GM19043 (cell line): ENCODE measurements around the gene ERVW-1.
"Not testable (repeated sequence)": the region's sequence is repeated elsewhere in the genome, so short reads cannot be mapped to it uniquely, and the experiment has no call there.

Experiments
- ATAC-seq: cut with Tn5 transposase; IDR thresholded peaks from one replicate; pipeline ENCODE4 v1.9.1; 2021; ENCODE audit warnings: low read depth; ENCODE audit not compliant: unreplicated experiment

The ERVW-1 gene

GRCh38 chr7:92477681-92478080 lies at the start of gene ERVW-1:
TSS of gene ERVW-1 (minus strand) at chr7:92477946. CDS start at chr7:92470381, 7,565 bp downstream.
- ATAC-seq = not testable (repeated sequence)

GRCh38 chr7:92523110-92523509 lies 45.4 kb upstream of the ERVW-1 start:
- ATAC-seq = no peak

- ATAC-seq = no peak
Observed at GRCh38 chr7:92520024-92520423, 42.3 kb upstream of the ERVW-1 start.

GRCh38 chr7:92517631-92518030 lies 39.9 kb upstream of the ERVW-1 start:
- ATAC-seq = no peak

- ATAC-seq = no peak
Observed at GRCh38 chr7:92513167-92513902, 35.6 kb upstream of the ERVW-1 start.

- ATAC-seq = no peak
Observed at GRCh38 chr7:92508946-92509345, 31.2 kb upstream of the ERVW-1 start.

GRCh38 chr7:92506363-92506762 lies 28.6 kb upstream of the ERVW-1 start:
- ATAC-seq = no peak

- ATAC-seq = no peak
Observed at GRCh38 chr7:92504563-92504962, 26.8 kb upstream of the ERVW-1 start.

- no peak for ATAC-seq
Observed at GRCh38 chr7:92503767-92504166, 26.0 kb upstream of the ERVW-1 start.

- ATAC-seq = no peak
Observed at GRCh38 chr7:92498557-92498956, 20.8 kb upstream of the ERVW-1 start.

GRCh38 chr7:92496876-92497275 lies 19.1 kb upstream of the ERVW-1 start:
- ATAC-seq = no peak

- no peak for ATAC-seq
Observed at GRCh38 chr7:92489634-92490033, 11.9 kb upstream of the ERVW-1 start.

GRCh38 chr7:92487804-92488203 lies 10.1 kb upstream of the ERVW-1 start:
- ATAC-seq = no peak

GRCh38 chr7:92485974-92486373 lies 8.2 kb upstream of the ERVW-1 start:
- no peak for ATAC-seq

- no peak for ATAC-seq
Observed at GRCh38 chr7:92485267-92485892, 7.6 kb upstream of the ERVW-1 start.

- ATAC-seq = not testable (repeated sequence)
Observed at GRCh38 chr7:92484226-92484625, 6.5 kb upstream of the ERVW-1 start.

GRCh38 chr7:92483624-92484023 lies 5.9 kb upstream of the ERVW-1 start:
- ATAC-seq = not testable (repeated sequence)

- ATAC-seq = not testable (repeated sequence)
Observed at GRCh38 chr7:92479146-92479545, 1.4 kb upstream of the ERVW-1 start.

- no peak for ATAC-seq
Observed at GRCh38 chr7:92478711-92479110, 965 bp upstream of the ERVW-1 start.

- no peak for ATAC-seq
Observed at GRCh38 chr7:92478095-92478494, 349 bp upstream of the ERVW-1 start.

GRCh38 chr7:92475851-92476590 lies 1.7 kb downstream of the ERVW-1 start:
- ATAC-seq = not testable (repeated sequence)
